HepG2 (cell line): ENCODE results near the gene ADGRB3. TPM values are rescaled to one million over a fixed set of nuclear protein-coding genes. Genes with fewer than 3 reads are reported as not detected.

Experiments
- ATAC-seq: fragments of 200-7000 bp; cut with Tn5 transposase; 3 replicates; pipeline ENCODE4 v1.9.1; 2020; ENCODE audit warnings: mild to moderate bottlenecking, moderate library complexity
- BruUV-seq: library from RNA; stranded (reverse); fragments of 400-500 nt; replicated peaks from 2 replicates; lab custom pipeline; 2021; lab: Mats Ljungman, UMichigan
- CTCF ChIA-PET: fragments of 300-600 bp; formaldehyde crosslinking; extraction: SDS; loops from one replicate; lab custom pipeline; 2021; ENCODE audit warnings: low total read pairs, inconsistent platforms, low intra/inter-chr PET ratio; lab: Yijun Ruan, JAX
- POLR2A ChIA-PET: fragments of 350-600 bp; sonication (Branson Sonifier 250); formaldehyde crosslinking; loops from one replicate; lab custom pipeline; 2020; ENCODE audit warnings: antibody characterized with exemption, inconsistent platforms; lab: Yijun Ruan, JAX
- DNase-seq: peaks from one replicate; pipeline ENCODE4 v3.0.0-alpha.2; 2015; ENCODE audit warnings: low spot score
- FAIRE-seq: peaks from 3 replicates; lab custom pipeline; 2011; peaks lifted over from hg19 to GRCh38; lab: Jason Lieb, UNC
- H2AFZ ChIP-seq: one replicate; pipeline ENCODE4 v1.6.1; 2011; ENCODE audit warnings: low read length, inconsistent platforms
- H3K27ac ChIP-seq: fragments of 300-600 bp; 3 replicates; pipeline ENCODE4 v1.8.0; 2011; ENCODE audit warnings: mixed run types, mild to moderate bottlenecking, mixed read lengths, low read length, inconsistent platforms; ENCODE audit not compliant: insufficient read depth; ENCODE audit errors: extremely low read length
- H3K27me3 ChIP-seq, 2 experiments: fragments of 200-600 bp in 1 of 2; 2 replicates in 1 of 2; 3 replicates in 1 of 2; pipeline versions ENCODE4 v1.6.0 to v1.8.0; 2011; ENCODE audit warnings: low read length in 2 of 2, mild to moderate bottlenecking in 2 of 2, moderate library complexity in 2 of 2, inconsistent platforms in 1 of 2; ENCODE audit not compliant: insufficient read depth in 2 of 2, control insufficient read depth in 1 of 2
- H3K36me3 ChIP-seq, 2 experiments: fragments of 200-600 bp in 1 of 2; replicated peaks in 1 of 2; 2 replicates in 1 of 2; 3 replicates in 1 of 2; pipeline versions ENCODE4 v1.5.1 to v1.8.0; 2011; ENCODE audit warnings: low read length in 2 of 2, inconsistent platforms in 1 of 2; ENCODE audit not compliant: insufficient read depth in 2 of 2, control insufficient read depth in 1 of 2
- H3K4me1 ChIP-seq: 2 replicates; pipeline ENCODE4 v1.5.1; 2012; ENCODE audit warnings: low read length, inconsistent platforms; ENCODE audit not compliant: insufficient read depth
- H3K4me2 ChIP-seq: 2 replicates; pipeline ENCODE4 v1.6.0; 2011; ENCODE audit warnings: low read depth, low read length, inconsistent platforms
- H3K4me3 ChIP-seq, 3 experiments: fragments of 200-600 bp in 1 of 3; sonication (generic), shearing (Covaris generic) in 1 of 3; replicated peaks in 1 of 3; 2 replicates each; pipeline ENCODE4 v1.5.1; 2011 to 2016; ENCODE audit warnings: low read length in 3 of 3, inconsistent platforms in 2 of 3, low read depth in 2 of 3, mild to moderate bottlenecking in 2 of 3, control low read depth in 1 of 3, mixed read lengths in 1 of 3; ENCODE audit not compliant: insufficient read depth in 1 of 3
- H3K79me2 ChIP-seq: one replicate; pipeline ENCODE4 v1.6.1; 2011; ENCODE audit warnings: low read length, inconsistent platforms; ENCODE audit not compliant: insufficient read depth
- H3K9ac ChIP-seq: 2 replicates; pipeline ENCODE4 v1.6.0; 2011; ENCODE audit warnings: mild to moderate bottlenecking, low read depth, low read length, inconsistent platforms; ENCODE audit not compliant: insufficient read depth
- H3K9me3 ChIP-seq: 2 replicates; pipeline ENCODE4 v1.5.1; 2012; ENCODE audit warnings: mild to moderate bottlenecking, low read length
- H4K20me1 ChIP-seq: 2 replicates; pipeline ENCODE4 v1.6.0; 2011; ENCODE audit warnings: inconsistent platforms, mild to moderate bottlenecking, low read length, moderate library complexity; ENCODE audit not compliant: insufficient read depth
- ATF2 ChIP-seq: sonication (generic); formaldehyde crosslinking; IDR thresholded peaks from 2 replicates; pipeline ENCODE4 v1.4.0; 2020; ENCODE audit warnings: missing genetic modification reagents
- ATF7 ChIP-seq, 2 experiments: fragments of 450-650 bp in 1 of 2; sonication (generic) in 1 of 2; formaldehyde crosslinking in 1 of 2; IDR thresholded peaks; 2 replicates each; pipeline versions ENCODE4 v1.4.0 to v1.6.1; 2016 to 2020; ENCODE audit warnings: antibody characterized with exemption in 1 of 2, mild to moderate bottlenecking in 1 of 2, missing genetic modification reagents in 1 of 2
- CREBL2 ChIP-seq: sonication (generic); formaldehyde crosslinking; IDR thresholded peaks from 2 replicates; pipeline ENCODE4 v1.8.1; 2023; ENCODE audit warnings: missing genetic modification reagents, mild to moderate bottlenecking, borderline replicate concordance
- E2F1 ChIP-seq: sonication (generic); formaldehyde crosslinking; IDR thresholded peaks from 2 replicates; pipeline ENCODE4 v1.5.0; 2020; ENCODE audit warnings: missing genetic modification reagents
- GFI1 ChIP-seq: sonication (generic); formaldehyde crosslinking; IDR thresholded peaks from 2 replicates; pipeline ENCODE4 v1.5.0; 2020; ENCODE audit warnings: missing genetic modification reagents, mild to moderate bottlenecking, borderline replicate concordance
- GRHL1 ChIP-seq: sonication (generic); formaldehyde crosslinking; conservative IDR thresholded peaks from 2 replicates; pipeline ENCODE4 v1.8.0; 2022; ENCODE audit warnings: missing genetic modification reagents
- HNRNPLL ChIP-seq: fragments of 200-400 bp; formaldehyde crosslinking; IDR thresholded peaks from 2 replicates; pipeline ENCODE4 v1.6.1; 2017; ENCODE audit warnings: mild to moderate bottlenecking, low read depth, low read length; ENCODE audit not compliant: poor library complexity, severe bottlenecking
- MZF1 ChIP-seq: sonication (generic); formaldehyde crosslinking; IDR thresholded peaks from 2 replicates; pipeline ENCODE4 v1.8.1; 2023; ENCODE audit warnings: mild to moderate bottlenecking, missing genetic modification reagents, borderline replicate concordance
- POLR2G ChIP-seq: fragments of 200-400 bp; formaldehyde crosslinking; IDR thresholded peaks from 2 replicates; pipeline ENCODE4 v1.6.1; 2018; ENCODE audit warnings: mild to moderate bottlenecking, low read depth, low read length, moderate library complexity
- RARA ChIP-seq: IDR thresholded peaks from 2 replicates; pipeline ENCODE4 v1.6.1; 2016; ENCODE audit warnings: missing genetic modification reagents, missing compliant biosample characterization
- RFXANK ChIP-seq: IDR thresholded peaks from 2 replicates; pipeline ENCODE4 v1.6.1; 2016
- XRCC5 ChIP-seq: fragments of 200-400 bp; formaldehyde crosslinking; optimal IDR thresholded peaks from 2 replicates; pipeline ENCODE3; 2017; ENCODE audit warnings: mild to moderate bottlenecking, low read length
- ZIK1 ChIP-seq: sonication (generic); formaldehyde crosslinking; IDR thresholded peaks from 2 replicates; pipeline ENCODE4 v1.5.0; 2020; ENCODE audit warnings: mild to moderate bottlenecking, low read depth, missing genetic modification reagents, borderline replicate concordance
- ZNF136 ChIP-seq: sonication (generic); formaldehyde crosslinking; IDR thresholded peaks from 2 replicates; pipeline ENCODE4 v1.8.1; 2022; ENCODE audit warnings: low read depth, mild to moderate bottlenecking, moderate library complexity, missing genetic modification reagents
- ZNF232 ChIP-seq: sonication (generic); formaldehyde crosslinking; IDR thresholded peaks from 2 replicates; pipeline ENCODE4 v1.4.0; 2020; ENCODE audit warnings: missing genetic modification reagents, borderline replicate concordance
- ZNF263 ChIP-seq: sonication (generic); formaldehyde crosslinking; IDR thresholded peaks from 2 replicates; pipeline ENCODE4 v1.4.0; 2020; ENCODE audit warnings: missing genetic modification reagents
- ZNF674 ChIP-seq: sonication (generic); formaldehyde crosslinking; IDR thresholded peaks from 2 replicates; pipeline ENCODE4 v1.5.0; 2020; ENCODE audit warnings: low read depth, mild to moderate bottlenecking, missing genetic modification reagents
- ZNF784 ChIP-seq: sonication (generic); formaldehyde crosslinking; IDR thresholded peaks from 2 replicates; pipeline ENCODE4 v1.5.1; 2020; ENCODE audit warnings: missing genetic modification reagents, mild to moderate bottlenecking, borderline replicate concordance
- WGBS: methylation state at CpG from one replicate; pipeline ENCODE4 v1.1.6; 2017; ENCODE audit warnings: low lambda C conversion rate; 5-methylcytosine and 5-hydroxymethylcytosine counted together
- in situ Hi-C: cut with HindIII; loops from 2 replicates; pipeline ENCODE4 v1.10.0; 2017; ENCODE audit warnings: low pct_unique_long_range_greater_than_20kb; ENCODE audit not compliant: extremely low pct_ligation_motif_present
- intact Hi-C: fragments of 100-400 bp; cut with micrococcal nuclease; formaldehyde crosslinking; loops from one replicate; pipeline ENCODE4 v1.10.0; 2022; ENCODE audit not compliant: unreplicated experiment
- polyA plus RNA-seq, 8 experiments: library from polyadenylated mRNA; depleted of rRNA in 3 of 8; stranded (reverse) in 7 of 8; unstranded in 1 of 8; fragments of >200 nt; fragmentation: Illumina TruSeq in 4 of 8; extraction: Trizol in 4 of 8; gene quantifications; 2 replicates each; pipeline versions ENCODE4 v1.2.1 to v1.2.3, GENCODE V29; 2011 to 2016; ENCODE audit warnings: low read depth in 4 of 8, missing spikeins in 1 of 8, mixed read lengths in 1 of 8; ENCODE audit not compliant: insufficient read depth in 1 of 8
- total RNA-seq, 5 experiments: library from RNA; depleted of rRNA; stranded (reverse); fragments of >200 nt; fragmentation: Illumina TruSeq; extraction: Trizol; gene quantifications; 2 replicates each; pipeline ENCODE4 v1.2.3, GENCODE V29; 2016; ENCODE audit warnings: low read depth in 1 of 5

The ADGRB3 gene
- total and polyA plus RNA-seq, 2 of the 13 experiments (the other 11 are each of a cell fraction or from before 2014, with no cell fraction given) = not detected

- TF ChIP-seq HNRNPLL = no peak
- TF ChIP-seq RFXANK = no peak
- no peak for TF ChIP-seq MZF1 (CRISPR knock-in tag)
- TF ChIP-seq ATF2 = no peak
- TF ChIP-seq CREBL2 (CRISPR knock-in tag) = no peak
- no peak for TF ChIP-seq GFI1
- no peak for TF ChIP-seq RARA (CRISPR knock-in tag)
- TF ChIP-seq, all 625 proteins: peak for 0
These were observed 125.4 kb downstream of the ADGRB3 start (continued) for GRCh38 chr6:68760485-68760884.

- Histone ChIP-seq H3K9ac (no peak overlapping the region), H3K27me3 (no peaks in the 10 kb centered on the region), H4K20me1 (no peaks in the 10 kb centered on the region), H3K27ac (no peak overlapping the region), H3K4me1 (no peaks in the 10 kb centered on the region), H3K4me3 (no peak overlapping the region), H3K4me2 (no peak overlapping the region), H2AFZ (no peak overlapping the region), H3K9me3 (no peaks in the 10 kb centered on the region), H3K36me3 (no peaks in the 10 kb centered on the region), H3K79me2 (no peaks in the 10 kb centered on the region)
- ChIA-PET POLR2A (no interaction called here), CTCF (no interaction called here)
- BruUV-seq = no TSS peak
- no peak for FAIRE-seq
- in situ Hi-C loops = no loop called here
- 2% methylated on average over 8 of the region's 8 CpGs for WGBS
- ATAC-seq = no peak; the same call in 2 of the 3 replicates
- intact Hi-C loops = no loop called here
- no peak for DNase-seq
- TF ChIP-seq ZNF263 (CRISPR knock-in tag) = no peak
- no peak for TF ChIP-seq POLR2G
- no peak for TF ChIP-seq E2F1 (CRISPR knock-in tag)
- TF ChIP-seq ZNF784 (CRISPR knock-in tag) = no peak
- no peak for TF ChIP-seq ZNF136 (CRISPR knock-in tag)
- no peak for TF ChIP-seq GRHL1 (CRISPR knock-in tag)
- no peak for TF ChIP-seq ZIK1 (CRISPR knock-in tag)
- TF ChIP-seq ATF7 (IDR thresholded peaks at IDR 0.05) = no peak
- no peak for TF ChIP-seq ATF7 (CRISPR knock-in tag; IDR thresholded peaks at IDR 0.05)
- no peak for TF ChIP-seq ZNF232 (CRISPR knock-in tag)
- TF ChIP-seq XRCC5 = no peak
- TF ChIP-seq ZNF674 (CRISPR knock-in tag) = no peak
These were observed 126.0 kb downstream of the ADGRB3 start for GRCh38 chr6:68760941-68761676.
